Superior temporal gyrus (tissue), 1 donor: ENCODE data around the gene PDE11A.
A peak's percentile ranks its signal among the peaks of the same experiment; 100 is the strongest.

Experiments
- DNase-seq: peaks from one replicate; pipeline ENCODE4 v3.0.0-alpha.2; 2016; ENCODE audit errors: extremely low spot score

The PDE11A gene

DNA sequence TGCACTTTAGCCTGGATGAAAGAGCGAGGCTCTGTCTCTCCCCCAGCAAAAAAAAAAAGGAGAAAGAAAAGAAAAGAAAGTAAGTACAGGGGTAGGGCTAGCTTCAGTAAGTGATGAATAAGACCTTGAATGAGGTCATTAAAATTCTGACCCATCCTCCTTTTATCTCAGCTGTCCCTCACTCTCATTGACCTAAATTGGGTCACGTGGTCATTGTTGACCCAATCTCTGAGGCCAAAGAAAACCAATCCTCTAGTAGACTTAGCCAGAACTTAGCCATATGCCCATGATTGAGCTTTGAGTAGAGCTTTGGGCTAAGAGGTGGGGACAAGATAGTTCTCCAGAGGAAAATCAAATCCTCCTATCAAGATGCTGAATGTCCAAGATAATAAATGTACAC, 149.3 kb downstream of the PDE11A start:
- no peak for DNase-seq

DNA sequence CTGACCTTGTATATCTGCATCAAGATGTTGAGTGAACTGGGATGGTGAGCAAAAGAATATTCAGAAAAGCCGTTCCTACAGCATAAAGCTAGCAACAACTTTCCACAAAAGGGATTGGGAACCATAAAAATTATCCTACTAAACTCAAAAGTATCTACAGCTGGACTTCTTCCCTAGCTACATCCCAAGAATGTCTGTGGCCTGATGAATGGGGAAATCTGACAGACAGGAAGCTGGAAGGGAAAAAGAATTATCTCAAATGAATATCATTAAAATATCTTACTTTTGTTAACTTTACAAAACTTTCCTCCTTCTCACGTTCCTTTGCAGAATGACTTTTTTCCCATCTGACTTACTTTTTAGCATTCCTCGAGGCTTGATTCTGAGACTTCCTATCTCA, 150.9 kb downstream of the PDE11A start:
- no peak for DNase-seq

DNA sequence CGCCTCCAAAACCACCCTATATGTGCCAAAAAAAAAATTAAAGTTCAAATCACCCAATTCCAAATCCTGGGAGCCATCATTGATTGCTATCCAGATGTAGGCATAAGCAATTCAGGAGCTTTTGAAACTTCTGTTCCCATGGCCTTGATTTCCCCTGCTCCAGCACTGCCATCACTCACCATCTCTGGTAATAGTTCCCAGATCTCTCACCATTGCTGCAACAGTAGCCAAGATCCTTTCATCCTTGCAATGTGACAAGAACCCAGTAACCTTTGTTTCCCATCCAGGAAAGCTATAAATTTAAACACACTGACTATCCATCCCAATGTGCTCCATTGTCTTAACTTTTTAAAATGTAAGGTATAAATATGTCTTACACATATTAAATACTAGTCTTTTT, 155.4 kb downstream of the PDE11A start:
- DNase-seq: no peak

DNA sequence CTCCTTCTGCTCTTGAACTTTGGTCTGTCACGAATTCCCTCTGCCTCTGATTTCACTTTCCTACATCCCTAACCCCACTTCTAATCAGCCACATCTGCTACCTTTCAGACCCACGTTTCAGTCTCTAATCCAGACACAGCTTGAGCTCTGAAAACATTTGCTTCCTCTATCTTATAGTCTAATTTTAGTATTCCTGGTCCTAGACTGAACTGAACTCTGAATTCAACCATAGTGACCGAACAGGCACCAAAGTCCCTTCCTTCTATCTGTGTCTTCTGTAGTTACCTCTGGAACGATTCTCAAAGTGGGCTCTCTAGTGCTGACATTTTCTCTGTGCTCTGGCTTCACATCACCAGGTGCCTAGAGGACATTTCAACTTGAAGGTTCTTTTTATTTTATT, 156.2 kb downstream of the PDE11A start:
- no peak for DNase-seq

DNA sequence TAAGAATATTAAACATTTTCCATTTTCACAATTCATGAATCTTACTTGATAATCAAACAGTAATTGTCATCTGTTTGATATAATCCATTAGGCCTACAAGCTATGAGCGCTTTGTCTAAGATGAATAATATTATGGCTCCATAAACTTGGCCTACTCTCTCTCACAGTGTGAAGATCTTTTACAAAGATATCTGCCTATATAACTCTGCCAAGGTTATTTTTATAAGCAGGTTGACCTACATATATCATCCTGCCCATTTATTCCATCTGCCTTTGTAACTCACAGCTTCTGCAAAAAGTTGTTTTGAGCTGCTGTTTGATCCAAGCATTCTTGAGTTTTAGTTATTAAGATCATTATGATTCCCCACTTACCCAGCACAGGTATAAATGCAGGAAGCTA, 158.3 kb downstream of the PDE11A start:
- DNase-seq: peak; percentile 26

DNA sequence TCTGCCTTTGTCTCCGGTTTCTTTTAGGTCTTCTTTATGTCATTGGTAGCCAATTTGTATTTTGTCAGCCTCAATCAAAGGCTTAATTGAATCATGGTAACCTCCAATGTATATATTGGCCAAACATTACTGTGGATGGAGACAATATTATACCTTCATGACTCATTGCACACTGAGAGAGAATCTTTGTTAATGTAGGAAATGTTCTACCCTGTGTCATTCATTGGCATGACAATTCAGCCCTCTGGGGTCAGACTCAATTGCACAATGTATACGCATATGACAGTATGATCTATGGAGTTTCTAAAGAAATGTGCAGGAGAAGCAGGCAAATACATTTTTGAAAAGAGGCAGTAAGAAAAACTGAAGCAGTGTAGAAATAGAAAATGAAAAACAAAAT, 162.6 kb downstream of the PDE11A start:
- no peak for DNase-seq

DNA sequence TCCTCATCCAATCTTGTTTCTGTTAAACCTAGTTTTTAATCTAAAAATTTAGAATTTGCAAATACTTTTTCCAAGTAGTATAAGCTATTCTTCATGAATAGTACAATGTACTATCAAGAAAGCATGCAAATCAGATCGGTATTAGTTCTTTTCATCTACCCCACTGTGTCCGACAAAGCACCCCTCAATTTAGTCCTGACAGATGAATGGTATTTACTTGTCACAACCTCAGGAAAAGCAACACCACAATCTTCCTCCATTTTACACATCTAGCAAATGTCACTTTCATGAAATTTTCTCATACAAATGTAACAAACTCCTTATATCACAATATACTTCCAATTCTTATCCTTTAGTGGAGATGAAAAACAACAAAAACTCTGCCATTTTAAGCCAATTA, 163.8 kb downstream of the PDE11A start:
- no peak for DNase-seq

DNA sequence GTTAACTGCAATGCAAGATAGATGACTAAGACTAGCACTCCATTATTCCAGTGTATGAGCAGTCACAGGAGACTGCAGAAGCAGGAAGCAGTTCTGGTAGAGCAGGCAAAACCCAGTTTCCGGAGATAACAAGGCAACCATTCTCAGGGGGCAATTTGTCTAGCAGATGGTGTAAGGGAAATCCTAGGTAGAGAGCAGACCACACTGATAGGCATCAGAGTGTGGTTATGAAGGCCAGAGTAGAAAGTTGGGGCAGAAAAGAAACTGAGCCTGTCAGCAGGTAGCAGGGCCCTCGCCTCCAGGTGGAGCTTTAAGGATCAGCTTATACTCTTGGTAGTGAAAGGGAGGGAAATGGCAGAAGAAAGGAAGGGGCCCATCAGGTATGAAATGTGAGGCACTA, 164.4 kb downstream of the PDE11A start:
- DNase-seq: no peak

DNA sequence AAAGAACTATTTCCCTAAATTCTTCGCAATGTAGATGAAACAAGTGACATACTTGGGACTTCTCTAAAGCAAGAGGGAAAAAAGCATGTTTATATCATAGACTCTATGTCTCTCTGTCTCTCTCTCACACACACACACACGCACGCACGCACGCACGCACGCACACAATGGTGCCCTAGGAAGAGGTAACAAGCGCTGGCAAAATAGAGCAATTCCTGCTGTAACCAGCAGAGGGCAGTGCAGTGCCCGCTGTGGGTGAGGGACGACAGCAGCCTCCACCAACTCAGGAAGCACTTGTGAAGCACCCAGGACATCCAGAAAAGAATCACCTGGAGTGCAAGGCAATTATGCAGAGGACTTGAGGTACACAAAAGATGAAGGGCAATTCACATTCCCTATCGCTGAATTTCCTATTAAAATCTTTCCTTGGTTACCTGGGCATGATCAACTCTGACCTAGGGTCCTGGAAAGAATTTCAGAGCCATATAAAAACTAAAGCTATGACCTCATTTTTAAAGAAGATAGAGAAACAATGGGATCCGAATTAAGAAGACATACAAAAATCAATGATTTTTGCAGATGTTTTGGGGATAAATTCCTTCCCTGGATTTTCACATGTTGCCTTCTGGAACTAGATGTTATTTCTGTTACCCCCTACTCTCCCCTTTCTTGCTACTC, 166.4 kb downstream of the PDE11A start:
- DNase-seq: peak; percentile 68

DNA sequence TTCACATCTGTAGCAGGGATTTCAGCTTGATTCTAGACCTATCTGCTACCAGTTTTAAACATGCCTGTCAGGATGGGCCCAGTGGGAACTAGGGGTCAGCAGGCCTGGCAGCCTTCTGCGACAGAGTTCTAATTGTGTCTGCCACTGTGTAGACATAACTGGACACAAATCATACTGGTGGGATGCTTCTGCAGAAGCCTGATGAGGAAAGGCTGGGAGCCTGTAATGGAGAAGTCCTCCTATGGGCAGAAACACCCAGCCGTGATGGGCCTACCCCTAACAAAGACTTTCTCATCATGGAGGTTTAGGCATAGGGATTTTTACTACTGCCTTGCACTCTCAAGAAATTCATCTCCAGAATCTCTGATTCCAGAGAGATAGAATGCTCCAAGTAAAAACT, 166.9 kb downstream of the PDE11A start:
- DNase-seq: no peak

DNA sequence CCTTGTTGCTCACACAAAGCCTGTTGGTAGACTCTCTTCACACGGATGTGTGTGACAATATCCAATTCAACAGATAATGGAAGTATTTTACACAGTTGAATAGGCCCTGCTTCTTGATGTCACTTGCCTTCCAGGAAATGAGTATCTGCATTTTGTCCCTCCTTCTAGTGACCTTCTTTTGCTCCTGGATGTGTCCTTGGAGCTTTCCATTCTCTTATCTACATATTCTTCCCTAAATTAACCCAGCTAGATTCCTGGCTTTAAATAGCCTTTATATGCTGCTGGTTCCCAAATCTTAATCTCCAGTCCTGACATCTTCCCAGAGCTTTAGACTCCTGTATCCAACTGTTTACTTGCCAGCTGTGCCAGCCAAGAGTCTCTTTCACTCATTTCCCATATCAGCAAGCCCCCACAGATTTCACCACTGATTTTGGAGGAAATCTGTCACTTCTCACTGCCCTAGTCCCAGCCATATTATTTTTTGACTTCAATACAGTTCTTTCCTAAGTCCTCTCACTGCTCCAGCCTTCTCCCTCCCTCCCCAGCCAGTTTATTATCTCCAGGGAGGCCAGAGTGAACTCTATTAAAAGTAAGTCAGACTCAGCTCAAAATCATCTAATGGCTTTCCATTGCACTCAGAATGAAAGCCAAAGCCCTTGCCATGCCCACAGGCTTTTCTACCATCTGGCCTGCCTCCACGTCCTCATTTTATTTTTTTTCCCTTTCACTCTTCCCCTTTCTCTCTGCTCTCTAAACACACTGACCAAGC, 170.0 kb downstream of the PDE11A start:
- DNase-seq: no peak

DNA sequence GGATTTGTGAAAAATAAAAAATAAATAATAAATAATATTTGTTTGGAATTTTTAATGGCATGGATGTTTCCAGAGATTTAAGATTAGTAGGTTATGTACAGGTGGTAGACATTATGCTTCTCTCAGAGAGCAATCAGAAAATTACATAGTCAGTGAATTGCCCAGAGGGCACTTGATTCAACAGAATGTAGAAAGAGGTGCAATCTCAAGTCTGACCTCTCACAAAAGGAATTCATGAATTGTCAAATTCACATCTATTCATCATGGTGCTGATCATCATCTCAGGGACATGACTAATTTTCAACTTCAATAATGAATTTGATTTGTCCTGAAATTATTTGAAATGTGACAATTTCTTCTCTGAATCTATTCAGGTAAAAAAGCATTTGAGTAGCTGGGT, 172.5 kb downstream of the PDE11A start:
- DNase-seq: no peak

DNA sequence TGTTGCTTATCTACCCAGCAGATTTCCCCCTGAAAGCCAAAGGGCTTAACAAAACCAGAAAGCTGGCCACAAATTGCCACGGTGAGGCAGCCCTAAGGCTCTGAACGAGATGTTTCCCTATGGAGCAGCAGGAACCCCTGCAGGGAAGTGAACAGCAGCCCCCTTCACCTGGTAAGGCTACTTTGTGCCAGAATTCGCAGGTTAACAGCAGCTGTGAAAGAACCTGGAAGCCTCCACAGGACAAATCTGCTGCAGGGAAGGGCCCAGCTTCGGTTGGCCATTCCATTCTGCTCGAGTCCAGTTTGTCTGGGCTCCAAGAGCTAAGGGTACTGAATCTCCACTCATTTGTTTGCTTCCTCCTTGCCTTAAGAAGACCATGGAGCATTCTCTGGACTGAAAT, 175.3 kb downstream of the PDE11A start:
- no peak for DNase-seq

DNA sequence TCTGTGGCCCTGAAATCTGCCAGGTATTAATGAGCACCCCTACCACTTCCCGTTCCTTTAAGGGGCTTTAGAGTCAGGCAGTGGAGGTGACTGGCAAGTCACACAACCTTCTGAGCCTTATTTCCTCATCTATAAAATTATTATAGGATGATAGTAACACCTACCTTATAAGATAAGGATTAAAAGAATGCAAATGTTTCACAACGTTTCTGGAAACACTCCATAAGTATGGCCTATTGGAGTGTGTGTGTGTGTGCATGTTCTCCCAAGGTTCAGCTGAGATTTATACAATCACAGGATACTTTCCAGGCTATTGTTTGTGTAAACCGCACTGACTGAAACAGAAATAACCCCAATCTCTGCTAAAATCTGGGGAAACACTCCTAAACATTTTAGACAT, 176.0 kb downstream of the PDE11A start:
- DNase-seq: no peak

DNA sequence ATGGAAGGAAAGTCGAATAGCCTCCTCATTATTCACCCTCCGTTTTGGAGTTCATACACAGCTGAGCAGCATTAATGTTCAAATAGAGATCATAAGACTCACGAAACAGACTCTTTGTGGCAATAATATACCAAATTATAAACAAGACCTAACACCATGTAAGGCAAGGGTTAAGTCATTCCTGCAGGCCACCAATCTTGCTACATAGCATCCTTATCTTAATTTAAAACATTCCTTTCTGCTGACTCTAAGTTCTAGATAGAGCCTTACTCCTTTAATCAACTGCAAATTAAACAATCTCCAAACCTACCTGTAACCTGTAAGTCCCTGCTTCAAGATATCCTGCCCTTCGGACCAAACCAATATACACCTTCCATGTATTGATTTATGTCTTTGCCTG, 178.0 kb downstream of the PDE11A start:
- DNase-seq: no peak

DNA sequence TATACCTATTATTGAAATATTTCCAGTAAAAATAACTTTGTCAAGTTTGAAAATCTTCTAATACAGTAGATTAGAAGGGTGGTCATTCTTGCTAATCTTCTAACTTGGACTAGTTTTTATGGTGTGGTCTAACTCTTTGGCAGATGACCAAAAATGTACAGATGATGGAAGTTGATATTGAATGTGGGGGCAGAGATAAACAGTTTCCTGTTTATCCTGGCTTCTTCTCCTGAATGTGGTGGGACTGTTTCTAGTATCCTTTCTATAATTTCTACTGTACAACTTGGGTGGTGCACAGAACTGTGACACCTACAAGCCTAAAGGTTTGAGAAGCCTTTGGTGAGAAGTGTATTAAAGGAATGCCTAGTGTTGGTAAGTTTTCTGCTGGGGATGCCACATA, 178.7 kb downstream of the PDE11A start:
- no peak for DNase-seq

DNA sequence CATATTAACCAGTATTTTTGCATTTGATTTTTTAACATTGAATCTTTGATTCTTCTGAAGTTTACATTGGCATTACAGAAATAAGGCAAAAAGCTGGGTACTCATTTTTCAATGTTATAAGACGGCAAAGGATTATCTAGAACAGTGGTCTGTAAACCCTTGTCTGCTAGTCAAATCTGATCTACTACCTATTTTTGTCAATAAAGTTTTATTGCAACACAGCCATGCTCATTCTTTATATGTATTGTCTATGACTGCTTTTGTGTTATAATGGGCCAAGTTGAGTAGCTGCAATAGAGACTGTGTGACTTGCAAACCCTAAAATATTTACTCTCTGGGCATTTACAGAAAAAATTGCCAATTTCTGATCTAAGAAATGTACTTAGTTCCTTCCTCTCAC, 181.0 kb downstream of the PDE11A start:
- DNase-seq: no peak

DNA sequence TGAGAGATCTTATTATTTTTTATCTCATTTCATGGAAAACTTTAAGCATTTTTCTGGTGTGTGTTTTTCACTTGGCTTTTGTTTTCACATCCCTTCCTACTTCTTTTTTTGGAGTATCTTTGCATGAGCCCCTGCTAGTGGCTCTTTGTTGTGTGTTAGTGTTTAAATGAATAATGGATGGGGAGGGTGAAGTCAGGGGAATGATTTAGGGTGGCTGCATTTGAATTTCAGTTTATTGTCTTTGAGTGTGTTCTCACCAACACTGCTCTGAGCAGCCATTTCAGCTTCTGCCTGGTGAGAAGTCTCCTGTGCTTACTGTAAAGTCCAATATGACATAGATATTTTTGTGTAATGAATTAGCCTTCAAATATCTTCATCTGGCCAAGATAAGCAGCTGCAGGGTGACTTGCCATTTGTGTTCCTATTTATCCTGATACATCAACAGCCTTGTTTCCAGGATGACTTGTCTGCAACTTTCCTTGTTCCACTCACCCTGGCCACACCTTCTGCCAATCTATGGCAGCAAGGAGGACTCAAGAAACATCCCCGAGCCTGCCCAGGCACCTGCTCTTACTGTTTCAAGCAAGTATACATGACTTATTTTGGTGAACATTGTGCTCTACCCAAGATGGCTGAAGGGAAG, 182.6 kb downstream of the PDE11A start:
- DNase-seq: no peak

DNA sequence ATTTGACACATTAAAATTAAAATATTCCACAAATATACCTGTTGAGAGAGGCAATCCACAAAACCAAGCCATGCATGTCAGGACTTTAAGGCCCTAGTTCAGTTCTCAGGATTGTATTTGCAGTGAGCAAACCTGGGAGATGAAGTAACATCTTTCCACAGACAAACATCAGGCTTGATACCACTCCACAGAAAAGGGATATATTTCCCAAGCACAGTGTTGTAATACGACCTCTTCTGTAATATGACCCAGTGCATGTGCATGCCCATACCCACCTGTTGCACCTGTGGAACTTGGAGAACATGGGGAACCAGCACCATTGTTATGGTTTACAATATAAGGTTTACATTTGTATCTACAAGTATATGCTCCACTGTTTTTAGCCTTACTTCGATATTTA, 184.0 kb downstream of the PDE11A start:
- no peak for DNase-seq

DNA sequence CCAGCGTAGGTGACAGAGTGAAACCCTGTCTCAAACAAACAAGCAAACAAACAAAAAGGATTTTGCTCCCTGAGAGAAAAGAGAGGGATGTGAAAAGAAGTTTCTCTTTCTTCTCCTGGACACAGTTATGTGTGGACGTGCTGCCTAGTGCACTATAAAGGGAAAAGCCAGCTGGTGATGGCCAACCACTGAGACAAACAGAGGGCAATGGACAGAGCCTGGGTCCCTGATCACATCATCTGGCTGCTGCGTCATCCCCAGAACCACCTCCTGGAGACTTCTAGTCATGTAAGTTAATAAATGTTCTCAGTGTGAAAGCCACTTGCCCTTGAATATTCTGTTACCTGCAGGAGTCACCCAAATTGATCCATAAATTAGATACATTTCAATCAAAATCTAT, 184.9 kb downstream of the PDE11A start:
- DNase-seq: no peak

DNA sequence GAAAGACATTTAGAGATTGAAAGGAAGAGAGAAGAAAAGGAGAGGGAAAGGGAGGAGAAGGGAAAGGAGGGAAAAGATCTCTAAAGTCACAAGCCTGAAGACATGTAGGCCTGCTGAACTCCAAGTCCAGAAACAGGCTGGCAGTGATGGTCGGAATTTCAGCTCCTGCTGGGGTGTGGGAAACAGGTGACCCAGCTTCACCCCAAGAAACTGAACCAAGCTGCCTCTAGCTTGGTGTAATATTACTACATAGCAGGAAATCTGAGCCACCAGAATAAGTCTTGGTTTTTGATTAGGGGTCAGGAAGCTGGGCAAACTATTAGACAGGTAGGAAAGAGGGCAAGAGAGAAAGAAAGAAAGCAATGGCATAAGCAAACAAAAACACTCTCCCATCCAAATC, 185.8 kb downstream of the PDE11A start:
- no peak for DNase-seq

DNA sequence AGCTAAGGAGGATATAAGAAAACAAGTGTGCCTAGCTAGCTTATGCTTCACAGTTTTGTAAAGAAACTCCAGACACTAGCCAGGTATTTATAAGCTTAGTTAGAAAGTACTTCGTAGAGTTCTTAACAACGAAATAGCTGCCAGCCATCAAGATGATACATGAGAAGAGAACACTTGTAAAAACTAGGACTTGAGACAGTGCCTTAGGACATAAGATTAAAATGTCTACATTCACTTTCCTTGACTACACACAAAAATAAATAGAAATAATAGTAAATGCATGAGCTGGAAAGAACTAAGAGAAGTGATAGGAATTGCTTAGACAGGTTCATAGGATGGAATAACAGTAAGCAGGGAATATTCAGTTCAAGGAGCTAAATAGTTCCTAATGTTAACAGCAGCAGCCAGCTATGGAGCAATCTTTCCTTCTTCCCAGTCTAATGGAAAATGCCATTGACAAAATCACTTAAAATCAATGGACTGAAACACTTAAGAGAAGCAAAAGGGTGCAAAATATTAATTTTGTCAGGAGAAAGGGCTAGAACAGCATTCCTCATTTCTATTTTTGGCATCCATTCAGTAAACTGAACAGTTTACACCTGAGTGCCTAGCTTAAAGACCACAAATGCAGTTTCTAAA, 186.6 kb downstream of the PDE11A start:
- no peak for DNase-seq

DNA sequence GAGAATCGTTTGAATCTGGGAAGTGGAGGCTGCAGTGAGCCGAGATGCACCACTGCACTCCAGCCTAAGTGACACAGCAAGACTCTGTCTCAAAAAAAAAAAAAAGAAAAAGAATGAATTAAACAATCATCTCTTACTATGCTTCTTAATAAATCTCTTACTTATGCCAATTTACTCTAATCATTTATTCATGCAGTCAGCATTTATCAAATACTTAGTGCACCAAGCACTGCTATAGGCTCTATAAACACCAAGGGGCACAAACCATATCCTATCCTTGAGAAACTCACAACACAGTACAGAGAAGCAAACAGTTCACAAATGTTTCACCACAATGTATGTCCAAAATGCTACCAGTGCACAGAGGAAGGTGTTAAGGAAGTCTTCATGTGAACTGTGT, 189.4 kb downstream of the PDE11A start:
- no peak for DNase-seq
